ENCODE results near the gene SLC34A1.

Gene SLC34A1

GRCh38 chr5:177425196-177425800, 41.1 kb downstream of the SLC34A1 start:
- peak overlapping the region; percentile 89 for H3K27ac ChIP-seq
- no peak for TF ChIP-seq ZFX (IDR thresholded peaks at IDR 0.05; ENCODE audit: borderline replicate concordance)
- TF ChIP-seq CTCF (IDR thresholded peaks at IDR 0.05) = no peak

DNA sequence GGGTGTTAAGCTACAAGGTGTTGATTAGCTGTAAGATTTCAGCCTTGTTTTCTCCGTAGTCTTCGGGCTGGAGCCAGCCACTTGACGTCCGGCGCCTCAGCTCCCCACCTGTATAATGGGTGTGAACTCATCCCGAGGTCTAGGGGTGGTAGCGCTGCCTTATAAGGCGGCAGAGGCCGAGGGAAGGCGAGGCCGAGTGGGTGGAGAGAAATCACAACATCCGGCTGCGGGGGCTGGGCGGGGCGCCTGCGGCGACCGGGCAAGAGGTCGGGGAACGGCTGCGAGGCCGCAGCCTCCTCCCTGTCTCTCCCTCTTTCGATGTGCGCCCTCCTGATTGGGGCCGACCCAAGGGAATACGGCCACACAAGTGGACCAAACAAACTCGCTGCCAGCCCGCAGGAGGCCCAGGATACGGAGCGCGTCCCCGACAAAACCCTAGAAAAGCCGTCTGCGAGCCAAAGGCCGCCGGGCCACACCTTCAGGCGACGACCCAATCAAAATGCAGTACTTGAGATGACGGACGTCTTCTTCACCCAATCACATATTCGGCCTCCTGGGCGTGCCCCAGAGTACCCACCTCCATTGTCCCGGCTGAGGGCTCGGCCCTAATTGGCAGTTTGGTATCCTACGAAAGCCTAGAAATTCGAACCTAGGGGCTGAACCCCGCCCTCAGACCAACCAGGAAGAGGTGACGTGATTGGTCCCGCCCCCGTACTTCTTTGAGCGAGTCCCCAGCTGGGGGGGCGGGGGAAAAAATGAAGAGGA, 41.7 kb downstream of the SLC34A1 start:
- peak overlapping the region; percentile 89 for H3K27ac ChIP-seq
- no peak for TF ChIP-seq ZFX (IDR thresholded peaks at IDR 0.05; ENCODE audit: borderline replicate concordance)

DNA sequence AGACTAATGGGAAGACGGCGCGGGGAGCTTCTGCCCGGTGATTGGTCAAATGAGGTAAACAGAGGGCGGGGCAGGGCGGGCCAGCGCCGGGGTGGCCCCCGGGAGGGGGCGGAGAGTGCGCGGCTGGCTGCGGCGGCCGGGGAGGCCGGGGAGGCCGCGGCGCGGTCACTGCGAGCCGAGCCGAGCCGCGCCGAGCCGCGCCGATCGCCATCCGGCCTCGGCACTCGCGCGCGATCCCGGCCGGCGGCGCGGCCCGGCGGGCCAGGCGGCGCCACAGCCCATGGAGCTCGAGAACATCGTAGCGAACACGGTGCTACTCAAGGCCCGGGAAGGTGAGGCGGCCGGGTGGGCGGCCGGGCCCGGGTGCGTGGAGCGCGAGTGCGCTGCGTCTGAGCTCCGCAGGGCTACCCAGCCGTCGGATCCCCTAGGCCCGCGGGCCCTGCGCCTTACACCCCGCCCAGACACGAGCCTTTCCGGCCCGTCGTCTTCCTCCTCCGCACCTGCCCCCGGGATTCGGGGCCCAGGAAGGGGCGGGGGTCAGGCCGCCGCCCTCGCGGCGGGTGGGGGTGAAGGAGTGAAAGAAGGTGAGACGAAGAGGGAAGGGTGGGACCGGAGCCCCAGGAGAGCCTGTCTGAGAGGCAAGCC, 42.5 kb downstream of the SLC34A1 start, which contains the start of gene GRK6:
Gene GRK6, plus strand, starts transcription at position 111 of the 645 bp plus-strand sequence. Its CDS starts 170 bp downstream, at position 281.
- peak within 1 kb of the TSS; percentile 89 for H3K27ac ChIP-seq
- no peak for TF ChIP-seq ZFX (IDR thresholded peaks at IDR 0.05; ENCODE audit: borderline replicate concordance)
- TF ChIP-seq CTCF (IDR thresholded peaks at IDR 0.05) = no peak

- no peak for TF ChIP-seq ZFX (IDR thresholded peaks at IDR 0.05; ENCODE audit: borderline replicate concordance)
- TF ChIP-seq CTCF (IDR thresholded peaks at IDR 0.05) = no peak
- H3K27ac ChIP-seq = peak overlapping the region; percentile 89
Measured at GRCh38 chr5:177427211-177427822, 43.1 kb downstream of the SLC34A1 start.

- TF ChIP-seq CTCF (IDR thresholded peaks at IDR 0.05) (no peak), ZFX (IDR thresholded peaks at IDR 0.05; ENCODE audit: borderline replicate concordance) (no peak)
- H3K27ac ChIP-seq = peak overlapping the region; percentile 89
Measured at GRCh38 chr5:177427919-177428573, 43.8 kb downstream of the SLC34A1 start.

- H3K27ac ChIP-seq = no peak overlapping the region
Measured at GRCh38 chr5:177428574-177429217, 44.5 kb downstream of the SLC34A1 start.

More at GRCh38 chr5:177428574-177429217, 44.5 kb downstream of the SLC34A1 start:
- no peak for TF ChIP-seq CTCF (IDR thresholded peaks at IDR 0.05)
- TF ChIP-seq ZFX (IDR thresholded peaks at IDR 0.05; ENCODE audit: borderline replicate concordance) = no peak

Data from 22Rv1 (cell line).